Stimulated activated CD4-positive, alpha-beta T cell treated with anti-CD3 and anti-CD28 coated beads, Interleukin-4, amount 100 ng/mL, for 48 hours (primary cell): ENCODE results near the gene CTNND2.

Source experiments
- DNase-seq, 2 donors: peaks; one replicate each; pipeline ENCODE4 v3.0.0-alpha.2; 2020; ENCODE audit warnings: low read depth in 2 of 2

CTNND2 gene

GRCh38 chr5:11777096-11777495, 127.2 kb downstream of the CTNND2 start:
- DNase-seq: no peak

GRCh38 chr5:11770310-11770709, 133.9 kb downstream of the CTNND2 start:
- DNase-seq: no peak

GRCh38 chr5:11760934-11761603, 143.2 kb downstream of the CTNND2 start:
- no peak for DNase-seq

GRCh38 chr5:11758321-11758720, 145.9 kb downstream of the CTNND2 start:
- DNase-seq: no peak

DNA sequence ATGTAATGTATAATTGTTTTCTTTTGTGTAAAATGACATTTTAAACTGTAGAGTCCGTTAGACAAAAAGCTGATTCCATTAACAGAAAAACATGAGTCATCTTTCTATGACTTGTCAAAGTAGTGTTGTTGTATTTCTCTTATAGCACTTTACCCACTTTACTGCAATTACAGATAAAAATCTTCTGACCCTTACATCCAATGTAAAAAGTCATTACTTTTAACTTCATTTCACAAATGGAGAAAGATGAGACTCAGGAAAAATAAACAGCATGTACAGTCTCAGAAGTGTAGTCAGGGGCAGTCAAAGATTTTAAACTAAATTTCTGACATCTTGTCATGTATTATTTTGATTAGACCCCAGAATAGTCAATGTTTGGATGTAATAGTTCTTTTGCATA, 146.6 kb downstream of the CTNND2 start:
- DNase-seq: no peak

GRCh38 chr5:11737010-11737409, 167.2 kb downstream of the CTNND2 start:
- no peak for DNase-seq

GRCh38 chr5:11734369-11734768, 169.9 kb downstream of the CTNND2 start:
- no peak for DNase-seq

GRCh38 chr5:11733840-11734192, 170.4 kb downstream of the CTNND2 start:
- DNase-seq: no peak

GRCh38 chr5:11733185-11733839, 170.9 kb downstream of the CTNND2 start:
- no peak for DNase-seq

DNA sequence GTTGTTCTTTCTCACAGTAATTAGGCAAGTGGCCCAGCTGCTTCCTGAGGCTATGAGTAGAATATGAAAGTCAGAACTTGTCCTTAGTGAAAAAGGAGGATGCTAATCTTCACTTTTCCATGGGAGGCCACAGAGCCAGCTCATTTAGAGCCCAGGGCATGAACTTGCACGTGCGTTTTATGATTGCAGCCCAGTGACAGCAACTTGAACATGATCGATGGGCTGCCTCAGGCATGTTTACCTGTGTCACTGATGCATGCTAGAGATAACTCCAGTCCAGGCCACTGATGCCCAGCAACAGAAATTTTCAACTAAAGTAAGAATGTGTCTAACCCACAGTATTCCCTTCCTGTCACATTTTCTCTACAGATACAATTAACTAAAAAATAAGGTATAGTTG, 179.3 kb downstream of the CTNND2 start:
- no peak for DNase-seq

GRCh38 chr5:11719888-11720481, 184.3 kb downstream of the CTNND2 start:
- peak in 1 of 2 donors; percentile 2 for DNase-seq

DNA sequence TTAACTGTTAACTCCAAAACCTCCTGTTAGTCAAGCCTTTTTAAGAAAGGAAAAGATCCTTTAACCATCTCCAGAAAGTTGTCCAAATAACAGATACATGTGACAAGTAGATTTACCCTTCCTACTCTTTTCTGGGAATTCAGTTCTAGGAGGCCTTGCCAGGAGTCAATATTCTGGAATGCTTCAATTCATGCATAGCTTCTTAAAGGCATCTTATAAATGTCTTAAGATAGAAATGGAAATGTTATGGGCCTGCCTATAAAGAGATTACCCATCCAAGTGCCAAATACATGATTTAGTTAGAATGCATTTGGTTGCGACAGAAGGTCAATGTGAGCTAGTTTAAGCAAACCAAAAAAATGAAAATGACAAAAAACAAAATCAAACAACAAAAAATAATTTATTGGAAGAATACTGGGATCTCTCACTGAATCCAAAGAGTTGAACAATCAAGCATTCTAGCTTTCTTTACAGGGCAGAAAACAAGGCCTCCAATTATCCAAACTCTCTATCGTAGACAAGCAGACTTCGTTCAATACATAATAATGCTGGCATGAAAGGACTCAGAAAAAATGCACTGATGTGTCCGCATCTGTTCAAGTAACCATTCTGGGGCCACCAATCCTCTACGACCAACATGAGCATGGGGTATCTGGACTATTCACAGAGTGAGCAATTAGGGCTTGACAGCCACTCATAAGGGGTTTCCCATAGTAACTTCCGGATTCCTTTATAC, 188.6 kb downstream of the CTNND2 start:
- no peak for DNase-seq

DNA sequence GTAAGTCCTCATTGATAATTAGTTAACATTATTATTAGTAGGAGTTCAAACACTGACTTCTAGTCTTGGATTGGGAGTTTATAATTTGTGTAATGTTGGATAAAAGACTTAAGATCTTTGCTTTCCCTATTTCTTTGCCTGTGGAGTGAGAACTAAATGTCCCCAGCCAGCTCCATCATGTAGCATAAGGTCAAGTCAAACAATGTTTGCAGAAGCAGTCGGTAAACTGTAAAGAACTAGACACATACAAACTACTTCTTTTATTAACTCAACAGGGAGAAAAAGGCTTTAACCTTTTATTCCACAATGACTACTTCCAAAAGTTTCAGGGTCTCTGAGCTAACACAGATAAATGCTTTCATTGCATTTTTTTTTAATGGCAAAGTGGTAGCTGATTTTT, 192.3 kb downstream of the CTNND2 start:
- DNase-seq: no peak

DNA sequence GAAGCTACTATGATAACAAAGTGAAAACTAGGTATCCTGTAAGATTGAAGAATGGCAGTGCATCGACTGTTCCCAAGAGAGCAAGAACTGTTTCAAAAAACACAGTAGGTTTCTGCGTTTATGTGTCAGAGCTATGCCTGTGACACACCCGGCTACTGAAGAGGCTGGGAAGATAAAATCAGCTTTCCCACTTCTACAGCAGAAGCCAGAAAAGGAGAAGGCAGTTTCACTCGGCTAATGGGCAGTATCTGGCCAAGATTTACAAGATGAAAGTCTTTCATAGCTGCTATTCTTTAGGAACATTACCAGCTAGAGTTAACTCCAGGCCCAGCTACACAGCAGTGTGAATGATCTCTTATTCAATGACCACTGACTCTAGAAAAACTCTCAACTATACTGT, 195.2 kb downstream of the CTNND2 start:
- DNase-seq: no peak

DNA sequence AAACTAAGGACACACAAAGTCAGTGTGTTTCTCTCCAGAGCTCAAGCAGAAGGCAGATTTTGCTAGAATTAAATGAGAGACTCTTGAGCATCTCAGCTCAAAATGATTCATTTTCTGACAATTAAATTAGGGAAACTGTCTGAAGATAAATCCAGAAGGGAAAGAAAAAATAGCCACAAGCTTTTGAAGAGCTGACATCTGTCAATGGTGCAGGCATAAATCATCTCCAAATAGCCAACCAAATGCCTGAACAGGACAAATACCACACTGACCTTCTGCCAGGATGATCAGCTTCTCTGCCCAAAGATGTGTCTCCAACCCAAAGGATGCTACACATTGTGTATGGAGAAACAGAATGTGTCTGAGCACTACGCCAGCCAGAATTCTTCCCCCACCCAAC, 199.3 kb downstream of the CTNND2 start:
- no peak for DNase-seq

DNA sequence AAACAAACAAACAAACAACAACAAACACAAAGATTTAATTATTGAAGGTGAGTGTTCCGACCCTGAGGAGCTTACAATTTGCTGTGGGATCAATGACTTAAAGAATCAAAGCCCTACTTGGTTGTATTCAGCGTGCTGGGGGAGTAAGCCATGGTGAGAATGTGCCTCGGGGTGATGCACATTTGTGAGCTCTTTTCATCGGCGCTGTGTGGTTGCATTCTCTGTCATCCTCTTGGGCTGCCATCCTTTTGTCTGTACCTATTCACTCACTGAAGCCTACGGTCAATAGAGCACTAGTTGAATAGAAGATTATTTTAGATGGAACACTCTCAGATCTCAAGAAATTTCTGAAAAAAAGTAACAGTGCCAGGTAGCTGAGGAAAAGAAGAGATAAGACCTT, 203.9 kb downstream of the CTNND2 start:
- no peak for DNase-seq

GRCh38 chr5:11692636-11693035, 211.6 kb downstream of the CTNND2 start:
- DNase-seq: no peak

GRCh38 chr5:11687498-11687897, 216.7 kb downstream of the CTNND2 start:
- DNase-seq: no peak

DNA sequence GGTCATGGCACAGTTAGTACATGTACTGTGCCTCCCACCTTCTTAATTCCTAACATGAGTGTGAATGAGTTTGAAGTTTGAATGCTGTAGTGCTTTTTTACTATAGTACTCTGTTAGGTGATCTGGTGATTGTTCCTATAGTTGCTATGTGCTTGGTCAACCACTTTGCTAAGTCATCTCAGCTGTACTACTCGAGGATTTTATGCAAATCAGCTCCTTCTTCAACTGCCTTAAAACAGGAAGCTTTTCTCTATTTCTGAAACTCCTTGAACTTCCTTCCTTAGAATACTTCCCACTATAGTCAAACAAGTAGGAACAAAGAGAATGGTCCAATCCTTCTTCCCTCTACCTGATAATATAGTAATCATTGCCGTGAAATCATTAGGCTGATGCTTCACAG, 219.6 kb downstream of the CTNND2 start:
- DNase-seq: no peak

- DNase-seq: no peak
Measured at GRCh38 chr5:11683666-11684065, 220.6 kb downstream of the CTNND2 start.

GRCh38 chr5:11681796-11682195, 222.4 kb downstream of the CTNND2 start:
- no peak for DNase-seq

GRCh38 chr5:11679676-11680075, 224.6 kb downstream of the CTNND2 start:
- no peak for DNase-seq

DNA sequence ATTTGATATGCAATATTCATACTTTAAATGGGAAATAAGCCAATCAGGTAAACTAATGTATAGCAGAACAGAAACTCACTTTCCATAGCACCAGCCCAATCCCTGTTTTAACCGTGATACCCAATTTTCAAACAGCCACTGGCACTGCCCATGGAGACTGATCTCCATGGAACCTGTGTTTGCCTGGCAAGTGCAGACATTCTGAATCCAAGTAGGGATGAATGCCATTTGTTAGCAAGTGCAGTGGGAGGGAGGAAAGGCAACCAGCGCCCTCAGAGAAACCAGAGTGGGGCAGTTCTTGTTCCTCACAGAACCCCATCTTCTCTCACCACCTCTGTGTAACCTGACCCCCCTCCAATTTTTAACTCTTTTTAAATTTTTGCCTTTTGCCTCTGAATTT, 229.1 kb downstream of the CTNND2 start:
- no peak for DNase-seq
